Panc1 (cell line): ENCODE results near the gene TMEM109. TPM values are rescaled to one million over a fixed set of nuclear protein-coding genes. Genes with fewer than 3 reads are reported as not detected.

ENCODE experiments used
- ATAC-seq: fragments of 200-7000 bp; cut with Tn5 transposase; 2 replicates; pipeline ENCODE4 v1.9.1; 2020; ENCODE audit warnings: mild to moderate bottlenecking, moderate library complexity
- BruUV-seq: library from RNA; stranded (reverse); fragments of 400-500 nt; replicated peaks from 2 replicates; lab custom pipeline; 2021; lab: Mats Ljungman, UMichigan
- CTCF ChIA-PET: fragments of 300-600 bp; sonication (Branson Sonifier 250); formaldehyde crosslinking; loops from one replicate; lab custom pipeline; 2022; ENCODE audit warnings: antibody characterized with exemption; lab: Charles Lee
- POLR2A ChIA-PET: fragments of 300-600 bp; sonication (Branson Sonifier 250); formaldehyde crosslinking; loops from one replicate; lab custom pipeline; 2022; ENCODE audit warnings: antibody characterized with exemption; lab: Charles Lee
- DNase-seq: peaks from one replicate; pipeline ENCODE4 v3.0.0-alpha.2; 2010; ENCODE audit warnings: low read depth, low spot score
- H3K27ac ChIP-seq: 2 replicates; pipeline ENCODE4 v1.5.1; 2011; ENCODE audit warnings: mild to moderate bottlenecking, low read length, inconsistent platforms
- H3K27me3 ChIP-seq: fragments of 200-500 bp; sonication (Bioruptor generic); 2 replicates; pipeline ENCODE4 v1.6.0; 2014; ENCODE audit warnings: low read length, inconsistent platforms; ENCODE audit not compliant: control insufficient read depth, insufficient read depth
- H3K36me3 ChIP-seq: fragments of 200-500 bp; sonication (Bioruptor generic); 2 replicates; pipeline ENCODE4 v1.5.1; 2014; ENCODE audit warnings: inconsistent platforms, mild to moderate bottlenecking, low read length, moderate library complexity; ENCODE audit not compliant: control insufficient read depth, insufficient read depth
- H3K4me1 ChIP-seq: 2 replicates; pipeline ENCODE4 v1.5.1; 2011; ENCODE audit warnings: inconsistent platforms, mild to moderate bottlenecking, low read length, moderate library complexity; ENCODE audit not compliant: control insufficient read depth, insufficient read depth
- H3K4me3 ChIP-seq, 2 experiments: 2 replicates each; pipeline ENCODE4 v1.5.1; 2011 to 2012; ENCODE audit warnings: low read depth in 2 of 2, low read length in 2 of 2, mild to moderate bottlenecking in 2 of 2, inconsistent platforms in 1 of 2, moderate library complexity in 1 of 2
- H3K9me3 ChIP-seq: fragments of 200-500 bp; sonication (Bioruptor generic); 2 replicates; pipeline ENCODE4 v1.5.1; 2014; ENCODE audit warnings: low read depth, mild to moderate bottlenecking, inconsistent platforms, low read length, moderate library complexity; ENCODE audit not compliant: control insufficient read depth, insufficient read depth
- CTCF ChIP-seq: fragments of 450-650 bp; IDR thresholded peaks from 2 replicates; pipeline ENCODE4 v1.5.1; 2017; ENCODE audit warnings: mild to moderate bottlenecking
- POLR2AphosphoS5 ChIP-seq: IDR thresholded peaks from 2 replicates; pipeline ENCODE4 v1.6.1; 2012; ENCODE audit warnings: mild to moderate bottlenecking, low read depth, low read length, moderate library complexity
- SIN3A ChIP-seq: IDR thresholded peaks from 2 replicates; pipeline ENCODE4 v1.6.1; 2012; ENCODE audit warnings: low read depth, mild to moderate bottlenecking, low read length, moderate library complexity, borderline replicate concordance; ENCODE audit not compliant: insufficient read depth
- TCF7L2 ChIP-seq: IDR thresholded peaks from 2 replicates; pipeline ENCODE4 v1.6.1; 2011; ENCODE audit warnings: mild to moderate bottlenecking, low read depth, low read length, inconsistent platforms
- in situ Hi-C: cut with HindIII; loops from 2 replicates; pipeline ENCODE4 v1.10.0; 2016; ENCODE audit warnings: low sequenced_read_pairs, low pct_unique_long_range_greater_than_20kb
- intact Hi-C: fragments of 100-400 bp; cut with micrococcal nuclease; formaldehyde crosslinking; loops from one replicate; pipeline ENCODE4 v1.10.0; 2022; ENCODE audit not compliant: unreplicated experiment
- total RNA-seq: library from RNA; stranded (reverse); gene quantifications from one replicate; pipeline ENCODE4 v1.2.1, GENCODE V29; 2021; ENCODE audit not compliant: unreplicated experiment
- TF ChIP-seq, protein P1 (sequence below), 2 experiments: IDR thresholded peaks; 2 replicates each; pipeline ENCODE4 v1.6.1; 2011 to 2012; ENCODE audit warnings: low read depth in 2 of 2, control low read depth in 1 of 2, low read length in 1 of 2, mild to moderate bottlenecking in 1 of 2, moderate library complexity in 1 of 2; ENCODE audit not compliant: insufficient read depth in 1 of 2

The TMEM109 gene
- total RNA-seq, 1 experiment from 2014 or later: 91.8 TPM

DNA sequence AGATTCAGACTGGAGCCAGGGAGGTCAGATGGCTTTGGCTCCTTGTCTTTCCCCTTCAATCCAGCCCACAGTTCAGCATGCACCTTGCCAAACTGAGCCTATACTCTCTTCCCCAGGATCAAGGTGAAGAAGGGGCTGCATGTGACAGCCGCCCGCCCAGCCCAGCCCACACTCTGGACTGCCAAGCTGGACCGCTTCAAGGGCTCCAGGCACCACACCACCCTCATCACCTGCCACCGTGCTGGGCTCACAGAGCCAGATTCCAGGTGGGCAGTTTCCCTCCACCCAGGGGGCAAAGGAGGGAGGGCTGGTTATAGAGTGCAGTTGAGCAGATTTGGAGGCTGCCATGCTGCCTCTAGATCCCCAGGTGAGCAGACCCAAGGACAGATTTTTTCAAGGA is 16.4 kb downstream of the TMEM109 start:
- no peaks in the 10 kb centered on the region for H3K9me3 ChIP-seq
- ATAC-seq (no peak), DNase-seq (no peak)
- no peak overlapping the region for H3K27ac ChIP-seq
- ChIA-PET CTCF (no interaction called here), POLR2A (no interaction called here)
- H3K27me3 ChIP-seq: no peaks in the 10 kb centered on the region
- TF ChIP-seq CTCF (no peak), POLR2AphosphoS5 (no peak), TCF7L2 (no peak), SIN3A (no peak)
- TF ChIP-seq, protein P1, sequence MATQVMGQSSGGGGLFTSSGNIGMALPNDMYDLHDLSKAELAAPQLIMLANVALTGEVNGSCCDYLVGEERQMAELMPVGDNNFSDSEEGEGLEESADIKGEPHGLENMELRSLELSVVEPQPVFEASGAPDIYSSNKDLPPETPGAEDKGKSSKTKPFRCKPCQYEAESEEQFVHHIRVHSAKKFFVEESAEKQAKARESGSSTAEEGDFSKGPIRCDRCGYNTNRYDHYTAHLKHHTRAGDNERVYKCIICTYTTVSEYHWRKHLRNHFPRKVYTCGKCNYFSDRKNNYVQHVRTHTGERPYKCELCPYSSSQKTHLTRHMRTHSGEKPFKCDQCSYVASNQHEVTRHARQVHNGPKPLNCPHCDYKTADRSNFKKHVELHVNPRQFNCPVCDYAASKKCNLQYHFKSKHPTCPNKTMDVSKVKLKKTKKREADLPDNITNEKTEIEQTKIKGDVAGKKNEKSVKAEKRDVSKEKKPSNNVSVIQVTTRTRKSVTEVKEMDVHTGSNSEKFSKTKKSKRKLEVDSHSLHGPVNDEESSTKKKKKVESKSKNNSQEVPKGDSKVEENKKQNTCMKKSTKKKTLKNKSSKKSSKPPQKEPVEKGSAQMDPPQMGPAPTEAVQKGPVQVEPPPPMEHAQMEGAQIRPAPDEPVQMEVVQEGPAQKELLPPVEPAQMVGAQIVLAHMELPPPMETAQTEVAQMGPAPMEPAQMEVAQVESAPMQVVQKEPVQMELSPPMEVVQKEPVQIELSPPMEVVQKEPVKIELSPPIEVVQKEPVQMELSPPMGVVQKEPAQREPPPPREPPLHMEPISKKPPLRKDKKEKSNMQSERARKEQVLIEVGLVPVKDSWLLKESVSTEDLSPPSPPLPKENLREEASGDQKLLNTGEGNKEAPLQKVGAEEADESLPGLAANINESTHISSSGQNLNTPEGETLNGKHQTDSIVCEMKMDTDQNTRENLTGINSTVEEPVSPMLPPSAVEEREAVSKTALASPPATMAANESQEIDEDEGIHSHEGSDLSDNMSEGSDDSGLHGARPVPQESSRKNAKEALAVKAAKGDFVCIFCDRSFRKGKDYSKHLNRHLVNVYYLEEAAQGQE (IDR thresholded peaks at IDR 0.05; ENCODE audit: insufficient read depth in 1 of 2, low read depth in 2 of 2, low read length in 1 of 2): no peak
- peaks cover 6% of the 10 kb centered on the region for H3K4me1 ChIP-seq
- in situ Hi-C loops: no loop called here
- H3K36me3 ChIP-seq: no peaks in the 10 kb centered on the region; the same call in 1 of the 2 replicates
- no peak overlapping the region for H3K4me3 ChIP-seq
- intact Hi-C loops: no loop called here
- BruUV-seq: no TSS peak

- no peaks in the 10 kb centered on the region; the same call in 1 of the 2 replicates for H3K36me3 ChIP-seq
- ChIA-PET POLR2A (no interaction called here), CTCF (interaction anchor here (0.5 kb wide), 1 partner anchor 11 kb away, joined by 3 read pairs; no protein-coding TSS in a partner anchor)
- TF ChIP-seq SIN3A (no peak), POLR2AphosphoS5 (no peak), CTCF (no peak), TCF7L2 (no peak)
- TF ChIP-seq, protein P1 (IDR thresholded peaks at IDR 0.05; ENCODE audit: insufficient read depth in 1 of 2, low read depth in 2 of 2, low read length in 1 of 2): no peak
- BruUV-seq: no TSS peak
- DNase-seq: no peak
- H3K9me3 ChIP-seq: no peaks in the 10 kb centered on the region
- intact Hi-C loops: no loop called here
- H3K4me3 ChIP-seq: no peak overlapping the region
- H3K27ac ChIP-seq: no peak overlapping the region
- no peaks in the 10 kb centered on the region for H3K27me3 ChIP-seq
- no peak for ATAC-seq
- H3K4me1 ChIP-seq: no peaks in the 10 kb centered on the region
- in situ Hi-C loops: no loop called here
These were observed 18.0 kb downstream of the TMEM109 start for GRCh38 chr11:60931917-60932316.
